GM12878 (cell line): ENCODE measurements around the gene MSI2. TPM values are rescaled to one million over a fixed set of nuclear protein-coding genes. Genes with fewer than 3 reads are reported as not detected.

Experiments used
- ATAC-seq: fragments of 200-7000 bp; cut with Tn5 transposase; 3 replicates; pipeline ENCODE4 v1.9.1; 2020; ENCODE audit warnings: mild to moderate bottlenecking, moderate library complexity
- BruUV-seq: library from RNA; stranded (reverse); fragments of 400-500 nt; replicated peaks from 2 replicates; lab custom pipeline; 2021; lab: Mats Ljungman, UMichigan
- CTCF ChIA-PET: fragments of 300-600 bp; sonication (Branson Sonifier 250); formaldehyde crosslinking; extraction: SDS; loops from one replicate; lab custom pipeline; 2021; ENCODE audit warnings: inconsistent platforms; lab: Yijun Ruan, JAX
- POLR2A ChIA-PET: fragments of 350-600 bp; formaldehyde crosslinking; extraction: SDS; loops from one replicate; lab custom pipeline; 2021; ENCODE audit warnings: inconsistent platforms; lab: Charles Lee
- RAD21 ChIA-PET: fragments of 300-600 bp; sonication (Branson Sonifier 250); formaldehyde crosslinking; loops from one replicate; lab custom pipeline; 2023; ENCODE audit warnings: antibody characterized with exemption; ENCODE audit not compliant: unreplicated experiment; lab: Charles Lee
- SMC1A ChIA-PET: fragments of 300-600 bp; sonication (Branson Sonifier 250); formaldehyde crosslinking; loops from one replicate; lab custom pipeline; 2023; ENCODE audit not compliant: unreplicated experiment, uncharacterized antibody; lab: Charles Lee
- DNase-seq: peaks from one replicate; pipeline ENCODE4 v3.0.0-alpha.2; 2011; ENCODE audit warnings: low read depth, low spot score
- FAIRE-seq: peaks from 3 replicates; lab custom pipeline; 2011; peaks lifted over from hg19 to GRCh38; lab: Jason Lieb, UNC
- H2AFZ ChIP-seq: 2 replicates; pipeline ENCODE4 v1.6.0; 2011; ENCODE audit warnings: low read depth, low read length, control low read depth; ENCODE audit not compliant: control insufficient read depth
- H3K27ac ChIP-seq: 2 replicates; pipeline ENCODE4 v1.5.1; 2011; ENCODE audit warnings: control low read depth; ENCODE audit not compliant: control insufficient read depth, insufficient read depth
- H3K27me3 ChIP-seq, 2 experiments: replicated peaks in 1 of 2; 2 replicates each; pipeline versions ENCODE4 v1.6.0 to v1.6.1; 2011; ENCODE audit warnings: low read length in 1 of 2; ENCODE audit not compliant: control insufficient read depth in 2 of 2, insufficient read depth in 2 of 2
- H3K36me3 ChIP-seq, 2 experiments: 2 replicates each; pipeline ENCODE4 v1.5.1; 2011; ENCODE audit warnings: low read length in 1 of 2; ENCODE audit not compliant: control insufficient read depth in 2 of 2, insufficient read depth in 2 of 2
- H3K4me1 ChIP-seq: 2 replicates; pipeline ENCODE4 v1.6.1; 2011; ENCODE audit warnings: mild to moderate bottlenecking, low read length, moderate library complexity, mixed read lengths; ENCODE audit not compliant: control insufficient read depth, insufficient read depth
- H3K4me2 ChIP-seq: 2 replicates; pipeline ENCODE4 v1.6.0; 2011; ENCODE audit warnings: control low read depth; ENCODE audit not compliant: control insufficient read depth, insufficient read depth
- H3K4me3 ChIP-seq: fragments of 200-600 bp; sonication (generic); 2 replicates; pipeline ENCODE4 v1.5.1; 2016
- H3K79me2 ChIP-seq: 2 replicates; pipeline ENCODE4 v1.6.0; 2011; ENCODE audit warnings: low read length; ENCODE audit not compliant: control insufficient read depth, insufficient read depth
- H3K9ac ChIP-seq: 2 replicates; pipeline ENCODE4 v1.8.0; 2011; ENCODE audit warnings: low read length, control low read depth, mixed read lengths; ENCODE audit not compliant: control insufficient read depth, insufficient read depth
- H3K9me3 ChIP-seq: replicated peaks from 3 replicates; pipeline ENCODE4 v1.5.1; 2011; ENCODE audit warnings: mild to moderate bottlenecking, low read length; ENCODE audit not compliant: control insufficient read depth, insufficient read depth
- H4K20me1 ChIP-seq: 2 replicates; pipeline ENCODE4 v1.6.0; 2011; ENCODE audit not compliant: control insufficient read depth, insufficient read depth
- HDAC6 ChIP-seq: fragments of 200-600 bp; sonication (generic); IDR thresholded peaks from one replicate; pipeline ENCODE4 v1.8.0; 2017; ENCODE audit warnings: antibody characterized with exemption; ENCODE audit not compliant: unreplicated experiment
- IKZF2 ChIP-seq, 2 experiments: fragments of 450-650 bp; IDR thresholded peaks; 2 replicates each; pipeline ENCODE4 v1.6.1; 2017; ENCODE audit warnings: mild to moderate bottlenecking in 2 of 2, moderate library complexity in 2 of 2
- RAD21 ChIP-seq: IDR thresholded peaks from 2 replicates; pipeline ENCODE4 v1.6.1; 2011; ENCODE audit warnings: mild to moderate bottlenecking, low read depth, low read length, moderate library complexity; ENCODE audit not compliant: insufficient read depth
- SIX5 ChIP-seq: IDR thresholded peaks from 2 replicates; pipeline ENCODE4 v1.6.1; 2011; ENCODE audit warnings: mild to moderate bottlenecking, low read depth, low read length, moderate library complexity; ENCODE audit not compliant: severe bottlenecking
- SMAD5 ChIP-seq: IDR thresholded peaks from 2 replicates; pipeline ENCODE4 v1.6.1; 2016; ENCODE audit warnings: antibody characterized with exemption, low read depth
- SRF ChIP-seq, 2 experiments: IDR thresholded peaks; 2 replicates each; pipeline ENCODE4 v1.6.1; 2011; ENCODE audit warnings: low read depth in 2 of 2, low read length in 2 of 2, mild to moderate bottlenecking in 1 of 2, moderate library complexity in 1 of 2
- STAT3 ChIP-seq: IDR thresholded peaks from 2 replicates; pipeline ENCODE4 v1.6.1; 2011; ENCODE audit warnings: low read depth, low read length, improper control_type of control experiment
- SUPT20H ChIP-seq: IDR thresholded peaks from 2 replicates; pipeline ENCODE4 v1.6.1; 2011; ENCODE audit warnings: low read depth, mild to moderate bottlenecking, low read length, moderate library complexity, borderline replicate concordance; ENCODE audit not compliant: control insufficient read depth
- WGBS: methylation state at CpG from one replicate; pipeline ENCODE4 v1.1.6; 2016; ENCODE audit warnings: low lambda C conversion rate; ENCODE audit not compliant: insufficient replicate concordance, insufficient coverage; ENCODE audit errors: missing lambda C conversion rate; 5-methylcytosine and 5-hydroxymethylcytosine counted together
- in situ Hi-C: fragments of 300-500 bp; cut with MboI; formaldehyde crosslinking; loops from 9 replicates; pipeline ENCODE4 v1.14.3; 2018; ENCODE audit warnings: mixed read lengths
- intact Hi-C: fragments of 100-400 bp; cut with micrococcal nuclease; formaldehyde crosslinking; loops from one replicate; pipeline ENCODE4 v1.14.2; 2022; ENCODE audit not compliant: unreplicated experiment
- polyA plus RNA-seq, 11 experiments: library from polyadenylated mRNA; depleted of rRNA in 4 of 11; unstranded in 6 of 11; stranded (reverse) in 5 of 11; fragments of >200 nt; fragmentation: Nextera tagmentation in 4 of 11; fragmentation: Illumina TruSeq in 1 of 11; extraction: Ambion mirVana in 4 of 11; extraction: Trizol in 1 of 11; gene quantifications; 1 replicate in 1 of 11; 2 replicates in 10 of 11; pipeline versions ENCODE4 v1.2.1 to v1.2.3, GENCODE V29; 2011 to 2016; ENCODE audit warnings: inconsistent platforms in 2 of 11, missing spikeins in 2 of 11, low read depth in 1 of 11
- total RNA-seq, 4 experiments: library from RNA; depleted of rRNA in 3 of 4; stranded (reverse); fragments of >200 nt in 3 of 4; fragmentation: Illumina TruSeq in 1 of 4; extraction: Trizol in 1 of 4; gene quantifications; 2 replicates each; pipeline versions ENCODE4 v1.2.1 to v1.2.3, GENCODE V29; 2013 to 2021
- TF ChIP-seq, protein P1 (sequence below): fragments of 450-650 bp; IDR thresholded peaks from 2 replicates; pipeline ENCODE4 v1.6.1; 2018; ENCODE audit warnings: borderline replicate concordance, mild to moderate bottlenecking; ENCODE audit not compliant: partially characterized antibody
- TF ChIP-seq, protein P2 (sequence below): fragments of 450-650 bp; IDR thresholded peaks from 2 replicates; pipeline ENCODE4 v1.6.1; 2018; ENCODE audit warnings: mild to moderate bottlenecking, low read depth, moderate library complexity; ENCODE audit not compliant: partially characterized antibody
- TF ChIP-seq, protein P3 (sequence below): IDR thresholded peaks from 2 replicates; pipeline ENCODE4 v1.6.1; 2011; ENCODE audit warnings: low read depth, low read length, improper control_type of control experiment, borderline replicate concordance
- TF ChIP-seq, protein P4 (sequence below): fragments of 450-650 bp; conservative IDR thresholded peaks from 2 replicates; pipeline ENCODE4 v1.6.1; 2017; ENCODE audit warnings: mild to moderate bottlenecking, moderate library complexity

MSI2 gene
- total and polyA plus RNA-seq, 10 of the 15 experiments (the other 5 are each of a cell fraction or from before 2014, with no cell fraction given), result 6.1 to 76.1 (median 42.0) TPM

DNA sequence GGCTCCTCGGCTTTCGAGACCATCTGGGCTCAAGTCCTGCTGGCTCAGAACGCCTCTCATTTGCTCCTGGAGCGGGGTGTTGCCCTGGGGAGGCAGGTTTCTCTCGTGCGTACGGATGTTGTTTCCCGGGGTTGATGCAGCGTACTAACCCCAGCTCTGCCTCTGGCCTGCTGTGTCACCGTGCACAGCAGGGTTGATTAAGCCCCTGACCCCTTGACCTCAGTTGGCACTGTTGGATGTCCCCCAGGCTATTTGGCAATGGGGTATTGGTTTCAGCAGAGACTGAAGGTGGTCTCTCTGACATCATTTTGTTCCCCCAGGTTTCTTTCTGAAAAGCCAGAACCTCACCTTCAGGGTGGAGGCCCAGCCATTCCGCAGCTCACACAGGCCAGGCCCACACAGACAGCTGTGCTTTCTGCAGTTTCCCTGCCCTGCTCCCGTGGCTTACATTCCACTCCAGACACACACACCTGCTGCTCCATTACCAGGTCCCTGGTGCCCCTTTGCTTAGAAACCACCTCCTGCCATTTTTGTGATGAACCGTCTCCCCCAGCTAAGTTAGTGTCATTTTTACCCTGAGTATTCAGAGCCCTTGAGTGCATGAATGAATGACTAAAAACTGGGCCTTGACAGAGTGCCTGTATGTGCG is 255.3 kb downstream of the MSI2 start:
- Histone ChIP-seq H3K9ac (no peak overlapping the region), H2AFZ (no peak overlapping the region), H3K79me2 (peaks cover 4% of the 10 kb centered on the region; the same call in 1 of the 2 replicates), H3K4me2 (no peak overlapping the region), H3K4me3 (no peak overlapping the region), H3K27me3 (no peaks in the 10 kb centered on the region), H3K4me1 (peaks cover 4% of the 10 kb centered on the region; the same call in 1 of the 2 replicates), H4K20me1 (no peaks in the 10 kb centered on the region), H3K27ac (no peak overlapping the region), H3K36me3 (peaks cover 0 to 2% of the 10 kb centered on the region in 2 experiments; a peak in 2 of 4 replicates), H3K9me3 (no peaks in the 10 kb centered on the region)
- BruUV-seq, result no TSS peak
- DNase-seq (no peak), FAIRE-seq (no peak), ATAC-seq (no peak)
- ChIA-PET CTCF (no interaction called here), POLR2A (no interaction called here), RAD21 (no interaction called here), SMC1A (interaction anchor here (0.8 to 1.5 kb wide), 3 partner anchors 9 to 25 kb away, joined by 3 to 5 read pairs (median 3); no protein-coding TSS in a partner anchor)
- intact Hi-C loops (no loop called here), in situ Hi-C loops (no loop called here)
- WGBS, result 97% methylated on average over 14 of the region's 14 CpGs
- no peak for TF ChIP-seq SRF (IDR thresholded peaks at IDR 0.05; ENCODE audit: low read depth in 2 of 2, low read length in 2 of 2)
- TF ChIP-seq SIX5, result no peak
- TF ChIP-seq RAD21, result no peak
- TF ChIP-seq IKZF2 (IDR thresholded peaks at IDR 0.05), result no peak
- TF ChIP-seq SUPT20H, result no peak
- TF ChIP-seq, protein P1, sequence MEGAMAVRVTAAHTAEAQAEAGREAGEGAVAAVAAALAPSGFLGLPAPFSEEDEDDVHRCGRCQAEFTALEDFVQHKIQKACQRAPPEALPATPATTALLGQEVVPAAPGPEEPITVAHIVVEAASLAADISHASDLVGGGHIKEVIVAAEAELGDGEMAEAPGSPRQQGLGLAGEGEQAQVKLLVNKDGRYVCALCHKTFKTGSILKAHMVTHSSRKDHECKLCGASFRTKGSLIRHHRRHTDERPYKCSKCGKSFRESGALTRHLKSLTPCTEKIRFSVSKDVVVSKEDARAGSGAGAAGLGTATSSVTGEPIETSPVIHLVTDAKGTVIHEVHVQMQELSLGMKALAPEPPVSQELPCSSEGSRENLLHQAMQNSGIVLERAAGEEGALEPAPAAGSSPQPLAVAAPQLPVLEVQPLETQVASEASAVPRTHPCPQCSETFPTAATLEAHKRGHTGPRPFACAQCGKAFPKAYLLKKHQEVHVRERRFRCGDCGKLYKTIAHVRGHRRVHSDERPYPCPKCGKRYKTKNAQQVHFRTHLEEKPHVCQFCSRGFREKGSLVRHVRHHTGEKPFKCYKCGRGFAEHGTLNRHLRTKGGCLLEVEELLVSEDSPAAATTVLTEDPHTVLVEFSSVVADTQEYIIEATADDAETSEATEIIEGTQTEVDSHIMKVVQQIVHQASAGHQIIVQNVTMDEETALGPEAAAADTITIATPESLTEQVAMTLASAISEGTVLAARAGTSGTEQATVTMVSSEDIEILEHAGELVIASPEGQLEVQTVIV, result no peak
- TF ChIP-seq HDAC6, result no peak
- TF ChIP-seq, protein P2, sequence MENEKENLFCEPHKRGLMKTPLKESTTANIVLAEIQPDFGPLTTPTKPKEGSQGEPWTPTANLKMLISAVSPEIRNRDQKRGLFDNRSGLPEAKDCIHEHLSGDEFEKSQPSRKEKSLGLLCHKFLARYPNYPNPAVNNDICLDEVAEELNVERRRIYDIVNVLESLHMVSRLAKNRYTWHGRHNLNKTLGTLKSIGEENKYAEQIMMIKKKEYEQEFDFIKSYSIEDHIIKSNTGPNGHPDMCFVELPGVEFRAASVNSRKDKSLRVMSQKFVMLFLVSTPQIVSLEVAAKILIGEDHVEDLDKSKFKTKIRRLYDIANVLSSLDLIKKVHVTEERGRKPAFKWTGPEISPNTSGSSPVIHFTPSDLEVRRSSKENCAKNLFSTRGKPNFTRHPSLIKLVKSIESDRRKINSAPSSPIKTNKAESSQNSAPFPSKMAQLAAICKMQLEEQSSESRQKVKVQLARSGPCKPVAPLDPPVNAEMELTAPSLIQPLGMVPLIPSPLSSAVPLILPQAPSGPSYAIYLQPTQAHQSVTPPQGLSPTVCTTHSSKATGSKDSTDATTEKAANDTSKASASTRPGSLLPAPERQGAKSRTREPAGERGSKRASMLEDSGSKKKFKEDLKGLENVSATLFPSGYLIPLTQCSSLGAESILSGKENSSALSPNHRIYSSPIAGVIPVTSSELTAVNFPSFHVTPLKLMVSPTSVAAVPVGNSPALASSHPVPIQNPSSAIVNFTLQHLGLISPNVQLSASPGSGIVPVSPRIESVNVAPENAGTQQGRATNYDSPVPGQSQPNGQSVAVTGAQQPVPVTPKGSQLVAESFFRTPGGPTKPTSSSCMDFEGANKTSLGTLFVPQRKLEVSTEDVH, result no peak
- TF ChIP-seq, protein P3, sequence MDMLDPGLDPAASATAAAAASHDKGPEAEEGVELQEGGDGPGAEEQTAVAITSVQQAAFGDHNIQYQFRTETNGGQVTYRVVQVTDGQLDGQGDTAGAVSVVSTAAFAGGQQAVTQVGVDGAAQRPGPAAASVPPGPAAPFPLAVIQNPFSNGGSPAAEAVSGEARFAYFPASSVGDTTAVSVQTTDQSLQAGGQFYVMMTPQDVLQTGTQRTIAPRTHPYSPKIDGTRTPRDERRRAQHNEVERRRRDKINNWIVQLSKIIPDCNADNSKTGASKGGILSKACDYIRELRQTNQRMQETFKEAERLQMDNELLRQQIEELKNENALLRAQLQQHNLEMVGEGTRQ, result no peak
- no peak for TF ChIP-seq STAT3
- TF ChIP-seq SMAD5, result no peak
- TF ChIP-seq, protein P4, sequence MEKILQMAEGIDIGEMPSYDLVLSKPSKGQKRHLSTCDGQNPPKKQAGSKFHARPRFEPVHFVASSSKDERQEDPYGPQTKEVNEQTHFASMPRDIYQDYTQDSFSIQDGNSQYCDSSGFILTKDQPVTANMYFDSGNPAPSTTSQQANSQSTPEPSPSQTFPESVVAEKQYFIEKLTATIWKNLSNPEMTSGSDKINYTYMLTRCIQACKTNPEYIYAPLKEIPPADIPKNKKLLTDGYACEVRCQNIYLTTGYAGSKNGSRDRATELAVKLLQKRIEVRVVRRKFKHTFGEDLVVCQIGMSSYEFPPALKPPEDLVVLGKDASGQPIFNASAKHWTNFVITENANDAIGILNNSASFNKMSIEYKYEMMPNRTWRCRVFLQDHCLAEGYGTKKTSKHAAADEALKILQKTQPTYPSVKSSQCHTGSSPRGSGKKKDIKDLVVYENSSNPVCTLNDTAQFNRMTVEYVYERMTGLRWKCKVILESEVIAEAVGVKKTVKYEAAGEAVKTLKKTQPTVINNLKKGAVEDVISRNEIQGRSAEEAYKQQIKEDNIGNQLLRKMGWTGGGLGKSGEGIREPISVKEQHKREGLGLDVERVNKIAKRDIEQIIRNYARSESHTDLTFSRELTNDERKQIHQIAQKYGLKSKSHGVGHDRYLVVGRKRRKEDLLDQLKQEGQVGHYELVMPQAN, result no peak
